Astrocyte (in vitro differentiated cells and primary cell): ENCODE results near the gene MOV10L1.

Experiments used
- CTCF ChIP-seq: IDR thresholded peaks from 2 replicates; pipeline ENCODE4 v1.5.1; 2011; ENCODE audit warnings: low read depth, mild to moderate bottlenecking, inconsistent platforms, low read length, moderate library complexity; ENCODE audit not compliant: insufficient read depth
- EZH2 ChIP-seq: IDR thresholded peaks from 2 replicates; pipeline ENCODE4 v1.6.1; 2012; ENCODE audit warnings: mild to moderate bottlenecking, low read length, inconsistent platforms; ENCODE audit not compliant: insufficient read depth

GRCh38 chr22:50112151-50113118, 22.6 kb downstream of the MOV10L1 start:
- TF ChIP-seq CTCF (no peak), EZH2 (no peak)
